HEK293 (cell line): Measurements from ENCODE around the gene KRABD2.
A peak's percentile ranks its signal among the peaks of the same experiment; 100 is the strongest.
"Not testable (repeated sequence)": the region's sequence is repeated elsewhere in the genome, so short reads cannot be mapped to it uniquely, and the experiment has no call there.

Experiments
- CTCF ChIA-PET: fragments of 350-600 bp; formaldehyde crosslinking; extraction: SDS; loops from one replicate; lab custom pipeline; 2021; ENCODE audit warnings: antibody characterized with exemption; lab: Yijun Ruan, JAX
- POLR2A ChIA-PET: fragments of 300-600 bp; formaldehyde crosslinking; extraction: SDS; loops from one replicate; lab custom pipeline; 2020; ENCODE audit warnings: antibody characterized with exemption, inconsistent platforms; lab: Yijun Ruan, JAX
- H3K27ac ChIP-seq: fragments of 200-500 bp; sonication (Bioruptor generic); 2 replicates; pipeline ENCODE4 v1.5.1; 2014; ENCODE audit warnings: low read depth, low read length, control low read depth, inconsistent platforms; ENCODE audit errors: extremely low read depth
- H3K36me3 ChIP-seq, 2 experiments: fragments of 200-500 bp in 1 of 2; sonication (Bioruptor generic) in 1 of 2; 1 replicate in 1 of 2; 2 replicates in 1 of 2; pipeline ENCODE4 v1.5.1; 2014 to 2017; ENCODE audit warnings: inconsistent platforms in 2 of 2, low read length in 2 of 2; ENCODE audit not compliant: control insufficient read depth in 2 of 2, insufficient read depth in 1 of 2
- H3K4me1 ChIP-seq: fragments of 200-500 bp; sonication (Bioruptor generic); 2 replicates; pipeline ENCODE4 v1.5.1; 2014; ENCODE audit warnings: mild to moderate bottlenecking, low read length, inconsistent platforms; ENCODE audit not compliant: control insufficient read depth, insufficient read depth
- H3K4me3 ChIP-seq: 2 replicates; pipeline ENCODE4 v1.5.1; 2011; ENCODE audit warnings: low read depth, mild to moderate bottlenecking, control low read depth, low read length, moderate library complexity
- H3K9me3 ChIP-seq: fragments of 200-500 bp; sonication (Bioruptor generic); 2 replicates; pipeline ENCODE4 v1.5.1; 2014; ENCODE audit warnings: low read depth, low read length, inconsistent platforms; ENCODE audit not compliant: control insufficient read depth, insufficient read depth
- IKZF3 ChIP-seq: fragments of 450-650 bp; IDR thresholded peaks from 2 replicates; pipeline ENCODE4 v1.5.0; 2018; ENCODE audit warnings: missing biosample characterization, mild to moderate bottlenecking, missing genetic modification characterization, moderate library complexity
- SCRT1 ChIP-seq: fragments of 450-650 bp; formaldehyde crosslinking; IDR thresholded peaks from 2 replicates; pipeline ENCODE4 v1.5.1; 2016; ENCODE audit warnings: missing biosample characterization, missing genetic modification characterization, borderline replicate concordance
- ZBTB17 ChIP-seq: fragments of 450-650 bp; formaldehyde crosslinking; IDR thresholded peaks from 2 replicates; pipeline ENCODE4 v1.5.1; 2016; ENCODE audit warnings: missing biosample characterization, missing genetic modification characterization
- ZFP37 ChIP-seq: fragments of 450-650 bp; formaldehyde crosslinking; IDR thresholded peaks from 2 replicates; pipeline ENCODE4 v1.5.1; 2016; ENCODE audit warnings: missing biosample characterization, missing genetic modification characterization
- ZNF133 ChIP-seq: fragments of 450-650 bp; formaldehyde crosslinking; IDR thresholded peaks from 2 replicates; pipeline ENCODE4 v1.5.1; 2016; ENCODE audit warnings: missing biosample characterization, missing genetic modification characterization
- ZNF138 ChIP-seq: fragments of 450-650 bp; formaldehyde crosslinking; IDR thresholded peaks from 2 replicates; pipeline ENCODE4 v1.5.1; 2016; ENCODE audit warnings: missing biosample characterization, missing genetic modification characterization, borderline replicate concordance
- ZNF140 ChIP-seq: fragments of 450-650 bp; formaldehyde crosslinking; IDR thresholded peaks from 2 replicates; pipeline ENCODE4 v1.5.1; 2016; ENCODE audit warnings: missing biosample characterization, missing genetic modification characterization
- ZNF223 ChIP-seq: fragments of 450-650 bp; formaldehyde crosslinking; IDR thresholded peaks from 2 replicates; pipeline ENCODE4 v1.5.1; 2016; ENCODE audit warnings: missing biosample characterization, missing genetic modification characterization
- ZNF394 ChIP-seq: fragments of 450-650 bp; formaldehyde crosslinking; IDR thresholded peaks from 2 replicates; pipeline ENCODE4 v1.5.1; 2016; ENCODE audit warnings: missing biosample characterization, missing genetic modification characterization, mild to moderate bottlenecking, moderate library complexity, borderline replicate concordance
- ZNF610 ChIP-seq: fragments of 450-650 bp; formaldehyde crosslinking; IDR thresholded peaks from 2 replicates; pipeline ENCODE4 v1.5.1; 2016; ENCODE audit warnings: missing biosample characterization, missing genetic modification characterization, borderline replicate concordance
- TF ChIP-seq, protein P1 (sequence below): fragments of 450-650 bp; formaldehyde crosslinking; IDR thresholded peaks from 2 replicates; pipeline ENCODE4 v1.5.1; 2016; ENCODE audit warnings: missing biosample characterization, missing genetic modification characterization
- TF ChIP-seq, protein P2 (sequence below): fragments of 450-650 bp; formaldehyde crosslinking; IDR thresholded peaks from 2 replicates; pipeline ENCODE4; 2016; ENCODE audit warnings: missing biosample characterization, missing genetic modification characterization
- TF ChIP-seq, protein P3 (sequence below): fragments of 450-650 bp; formaldehyde crosslinking; IDR thresholded peaks from 2 replicates; pipeline ENCODE4 v1.5.1; 2017; ENCODE audit warnings: missing biosample characterization, missing genetic modification characterization

Gene KRABD2

DNA sequence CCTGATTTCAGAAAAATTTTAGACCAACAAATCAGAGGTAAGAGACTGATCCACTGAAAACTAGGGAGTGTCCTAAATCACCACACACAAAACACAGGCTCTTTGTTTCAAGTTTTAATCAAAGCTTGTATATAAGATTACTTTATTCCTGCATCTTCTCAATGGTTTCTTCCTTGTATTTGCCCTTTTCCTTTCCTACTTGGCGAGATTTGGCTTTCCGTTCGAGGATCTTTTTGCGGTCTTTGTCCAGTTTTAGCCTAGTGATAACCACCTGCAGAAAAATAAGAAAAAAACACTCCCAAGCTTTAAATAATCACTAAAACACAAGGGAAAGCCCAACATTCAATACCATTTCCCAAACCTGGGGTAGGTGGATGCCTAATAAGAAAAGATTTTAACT, 918 bp upstream of the KRABD2 start:
- Histone ChIP-seq H3K4me3 (no peak overlapping the region), H3K36me3 (peaks cover 51 to 66% of the 10 kb centered on the region in 2 experiments), H3K9me3 (no peaks in the 10 kb centered on the region), H3K27ac (peak overlapping the region; percentile 90), H3K4me1 (peaks cover 21% of the 10 kb centered on the region)
- ChIA-PET POLR2A (interaction anchor here (0.6 to 2.2 kb wide), 13 partner anchors 11 to 408 kb away, joined by 3 to 11 read pairs (median 4); partner anchors contain the start of genes AURKB, NDEL1, RANGRF and SLC25A35), CTCF (interaction anchor here (0.5 to 2.9 kb wide), 15 partner anchors 9 to 408 kb away, joined by 3 to 9 read pairs (median 4); no protein-coding TSS in a partner anchor)
- no peak for TF ChIP-seq ZFP37 (tag by site-specific recombination)
- TF ChIP-seq ZNF394 (tag by site-specific recombination), result no peak
- no peak for TF ChIP-seq ZNF610
- TF ChIP-seq, protein P1, sequence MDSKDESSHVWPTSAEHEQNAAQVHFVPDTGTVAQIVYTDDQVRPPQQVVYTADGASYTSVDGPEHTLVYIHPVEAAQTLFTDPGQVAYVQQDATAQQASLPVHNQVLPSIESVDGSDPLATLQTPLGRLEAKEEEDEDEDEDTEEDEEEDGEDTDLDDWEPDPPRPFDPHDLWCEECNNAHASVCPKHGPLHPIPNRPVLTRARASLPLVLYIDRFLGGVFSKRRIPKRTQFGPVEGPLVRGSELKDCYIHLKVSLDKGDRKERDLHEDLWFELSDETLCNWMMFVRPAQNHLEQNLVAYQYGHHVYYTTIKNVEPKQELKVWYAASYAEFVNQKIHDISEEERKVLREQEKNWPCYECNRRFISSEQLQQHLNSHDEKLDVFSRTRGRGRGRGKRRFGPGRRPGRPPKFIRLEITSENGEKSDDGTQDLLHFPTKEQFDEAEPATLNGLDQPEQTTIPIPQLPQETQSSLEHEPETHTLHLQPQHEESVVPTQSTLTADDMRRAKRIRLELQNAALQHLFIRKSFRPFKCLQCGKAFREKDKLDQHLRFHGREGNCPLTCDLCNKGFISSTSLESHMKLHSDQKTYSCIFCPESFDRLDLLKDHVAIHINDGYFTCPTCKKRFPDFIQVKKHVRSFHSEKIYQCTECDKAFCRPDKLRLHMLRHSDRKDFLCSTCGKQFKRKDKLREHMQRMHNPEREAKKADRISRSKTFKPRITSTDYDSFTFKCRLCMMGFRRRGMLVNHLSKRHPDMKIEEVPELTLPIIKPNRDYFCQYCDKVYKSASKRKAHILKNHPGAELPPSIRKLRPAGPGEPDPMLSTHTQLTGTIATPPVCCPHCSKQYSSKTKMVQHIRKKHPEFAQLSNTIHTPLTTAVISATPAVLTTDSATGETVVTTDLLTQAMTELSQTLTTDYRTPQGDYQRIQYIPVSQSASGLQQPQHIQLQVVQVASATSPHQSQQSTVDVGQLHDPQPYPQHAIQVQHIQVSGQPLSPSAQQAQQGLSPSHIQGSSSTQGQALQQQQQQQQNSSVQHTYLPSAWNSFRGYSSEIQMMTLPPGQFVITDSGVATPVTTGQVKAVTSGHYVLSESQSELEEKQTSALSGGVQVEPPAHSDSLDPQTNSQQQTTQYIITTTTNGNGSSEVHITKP (tag by site-specific recombination), result peak; percentile 81
- TF ChIP-seq, protein P2, sequence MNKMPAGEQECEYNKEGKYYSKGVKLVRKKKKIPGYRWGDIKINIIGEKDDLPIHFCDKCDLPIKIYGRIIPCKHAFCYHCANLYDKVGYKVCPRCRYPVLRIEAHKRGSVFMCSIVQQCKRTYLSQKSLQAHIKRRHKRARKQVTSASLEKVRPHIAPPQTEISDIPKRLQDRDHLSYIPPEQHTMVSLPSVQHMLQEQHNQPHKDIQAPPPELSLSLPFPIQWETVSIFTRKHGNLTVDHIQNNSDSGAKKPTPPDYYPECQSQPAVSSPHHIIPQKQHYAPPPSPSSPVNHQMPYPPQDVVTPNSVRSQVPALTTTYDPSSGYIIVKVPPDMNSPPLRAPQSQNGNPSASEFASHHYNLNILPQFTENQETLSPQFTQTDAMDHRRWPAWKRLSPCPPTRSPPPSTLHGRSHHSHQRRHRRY (tag by site-specific recombination), result no peak
- TF ChIP-seq ZNF140 (tag by site-specific recombination), result no peak
- TF ChIP-seq IKZF3 (tag by site-specific recombination), result peak; percentile 30; the same call in 1 of the 2 replicates
- TF ChIP-seq SCRT1 (tag by site-specific recombination), result no peak
- no peak for TF ChIP-seq ZNF138
- TF ChIP-seq, protein P3, sequence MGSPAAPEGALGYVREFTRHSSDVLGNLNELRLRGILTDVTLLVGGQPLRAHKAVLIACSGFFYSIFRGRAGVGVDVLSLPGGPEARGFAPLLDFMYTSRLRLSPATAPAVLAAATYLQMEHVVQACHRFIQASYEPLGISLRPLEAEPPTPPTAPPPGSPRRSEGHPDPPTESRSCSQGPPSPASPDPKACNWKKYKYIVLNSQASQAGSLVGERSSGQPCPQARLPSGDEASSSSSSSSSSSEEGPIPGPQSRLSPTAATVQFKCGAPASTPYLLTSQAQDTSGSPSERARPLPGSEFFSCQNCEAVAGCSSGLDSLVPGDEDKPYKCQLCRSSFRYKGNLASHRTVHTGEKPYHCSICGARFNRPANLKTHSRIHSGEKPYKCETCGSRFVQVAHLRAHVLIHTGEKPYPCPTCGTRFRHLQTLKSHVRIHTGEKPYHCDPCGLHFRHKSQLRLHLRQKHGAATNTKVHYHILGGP (tag by site-specific recombination), result no peak
- TF ChIP-seq ZBTB17, result no peak

DNA sequence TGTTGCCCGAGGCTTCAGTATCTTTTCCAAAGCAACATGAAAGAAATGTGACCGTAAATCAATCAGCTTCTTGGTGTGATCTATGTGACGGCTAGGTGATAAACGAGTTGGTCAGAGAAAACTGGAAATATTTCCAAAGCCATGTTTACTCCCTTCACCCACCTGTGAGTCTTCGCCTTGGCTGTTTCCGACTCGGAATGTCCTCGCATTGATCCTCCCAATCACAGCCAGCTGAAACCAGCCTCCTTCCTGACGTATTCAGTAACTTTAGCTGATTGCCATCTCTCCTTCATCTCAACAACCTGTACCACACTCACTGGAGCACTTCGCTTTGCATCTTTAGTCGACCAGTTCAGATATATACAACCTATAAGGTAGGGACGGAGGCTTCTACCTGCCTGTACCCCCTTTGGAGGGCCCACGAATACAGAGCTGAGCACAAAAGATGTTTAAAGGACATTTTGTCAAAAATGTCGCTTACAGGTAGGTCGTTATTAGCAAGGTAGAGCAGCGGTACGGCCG, 705 bp downstream of the KRABD2 start:
- Histone ChIP-seq H3K4me3 (peak overlapping the region; percentile 69), H3K4me1 (peaks cover 11% of the 10 kb centered on the region; the same call in 1 of the 2 replicates), H3K36me3 (peaks cover 51% of the 10 kb centered on the region in 2 experiments), H3K9me3 (no peaks in the 10 kb centered on the region), H3K27ac (peak overlapping the region; percentile 90)
- ChIA-PET POLR2A (interaction anchor here (0.6 to 2.6 kb wide), 15 partner anchors 8 to 221 kb away, joined by 3 to 13 read pairs (median 5); partner anchors contain the start of genes AURKB, CTC1, NDEL1 and PFAS), CTCF (interaction anchor here (0.7 to 2.9 kb wide), 11 partner anchors 9 to 370 kb away, joined by 3 to 9 read pairs (median 5); no protein-coding TSS in a partner anchor)
- TF ChIP-seq ZNF223 (tag by site-specific recombination) (peak; percentile 46; the same call in 1 of the 2 replicates), ZNF133 (tag by site-specific recombination) (no peak)

DNA sequence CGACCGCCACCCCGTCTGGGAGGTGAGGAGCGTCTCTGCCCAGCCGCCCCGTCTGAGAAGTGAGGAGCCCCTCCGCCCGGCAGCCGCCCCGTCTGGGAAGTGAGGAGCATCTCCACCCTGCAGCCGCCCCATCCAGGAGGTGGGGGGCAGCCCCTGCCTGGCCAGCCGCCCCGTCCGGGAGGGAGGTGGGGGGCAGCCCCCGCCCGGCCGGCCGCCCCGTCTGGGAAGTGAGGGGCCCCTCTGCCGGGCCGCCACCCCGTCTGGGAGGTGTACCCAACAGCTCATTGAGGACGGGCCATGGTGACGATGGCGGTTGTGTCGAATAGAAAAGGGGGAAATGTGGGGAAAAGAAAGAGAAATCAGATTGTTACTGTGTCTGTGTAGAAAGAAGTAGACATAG, 2.6 kb downstream of the KRABD2 start:
- peaks cover 44 to 50% of the 10 kb centered on the region in 2 experiments for H3K36me3 ChIP-seq
- H3K27ac ChIP-seq, H3K9me3 ChIP-seq, H3K4me1 ChIP-seq, H3K4me3 ChIP-seq, CTCF ChIA-PET, POLR2A ChIA-PET: not testable (repeated sequence)
